Transverse colon (tissue), 4 donors: ENCODE measurements around the gene RSPH3.
"Not testable (repeated sequence)": the region's sequence is repeated elsewhere in the genome, so short reads cannot be mapped to it uniquely, and the experiment has no call there.

Experiments
- CTCF ChIP-seq, 5 experiments: fragments of 200-600 bp in 3 of 5; fragments of 450-650 bp in 2 of 5; sonication (generic) in 3 of 5; IDR thresholded peaks; 1 replicate in 2 of 5; 2 replicates in 3 of 5; pipeline ENCODE4 v1.5.1; 2016 to 2017; ENCODE audit warnings: antibody characterized with exemption in 5 of 5, inconsistent platforms in 3 of 5, mild to moderate bottlenecking in 2 of 5, moderate library complexity in 1 of 5
- EP300 ChIP-seq: sonication (generic); formaldehyde crosslinking; IDR thresholded peaks from one replicate; pipeline ENCODE4 v1.6.1; 2017; ENCODE audit warnings: antibody characterized with exemption, low read depth
- POLR2A ChIP-seq: fragments of 450-650 bp; IDR thresholded peaks from one replicate; pipeline ENCODE4 v1.6.1; 2016; ENCODE audit warnings: antibody characterized with exemption, mild to moderate bottlenecking, moderate library complexity
- POLR2AphosphoS5 ChIP-seq, 3 donors: sonication (generic); formaldehyde crosslinking; IDR thresholded peaks; one replicate each; pipeline ENCODE4 v1.6.1; 2016; ENCODE audit warnings: antibody characterized with exemption in 3 of 3

GRCh38 chr6:158952011-158952410 is 48.0 kb downstream of the RSPH3 start:
- not testable (repeated sequence) for TF ChIP-seq CTCF (IDR thresholded peaks at IDR 0.05); POLR2AphosphoS5 (IDR thresholded peaks at IDR 0.05); POLR2A; EP300
